ENCODE data around the gene ATP9A. TPM values are rescaled to one million over a fixed set of nuclear protein-coding genes. Genes with fewer than 3 reads are reported as not detected.

ATP9A gene
- total RNA-seq, 1 donor from 2014 or later: 23.1 TPM

DNA sequence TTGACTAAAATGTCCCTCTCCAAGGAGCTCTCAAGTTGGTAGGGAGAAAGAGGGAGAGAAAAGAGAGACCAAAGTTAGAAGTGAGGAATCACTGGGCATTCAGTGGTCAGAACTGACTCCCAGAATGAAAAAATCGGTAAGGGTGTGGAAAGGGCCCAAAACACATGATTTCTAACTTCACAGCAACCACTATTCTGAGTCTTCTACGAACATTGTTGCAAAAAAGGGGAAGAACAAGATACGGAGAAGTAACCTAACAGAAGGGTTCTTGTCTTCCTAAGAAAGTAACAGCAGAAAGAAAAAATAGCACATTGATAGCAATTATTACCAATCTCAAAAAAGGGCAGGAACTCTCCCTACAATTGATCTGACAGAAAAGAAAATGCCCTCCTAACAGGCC is 65.6 kb downstream of the ATP9A start:
- intact Hi-C loops (cut with DNase I): no loop called here
- H3K4me1 ChIP-seq: peaks cover 2% of the 10 kb centered on the region
- TF ChIP-seq, protein P1, sequence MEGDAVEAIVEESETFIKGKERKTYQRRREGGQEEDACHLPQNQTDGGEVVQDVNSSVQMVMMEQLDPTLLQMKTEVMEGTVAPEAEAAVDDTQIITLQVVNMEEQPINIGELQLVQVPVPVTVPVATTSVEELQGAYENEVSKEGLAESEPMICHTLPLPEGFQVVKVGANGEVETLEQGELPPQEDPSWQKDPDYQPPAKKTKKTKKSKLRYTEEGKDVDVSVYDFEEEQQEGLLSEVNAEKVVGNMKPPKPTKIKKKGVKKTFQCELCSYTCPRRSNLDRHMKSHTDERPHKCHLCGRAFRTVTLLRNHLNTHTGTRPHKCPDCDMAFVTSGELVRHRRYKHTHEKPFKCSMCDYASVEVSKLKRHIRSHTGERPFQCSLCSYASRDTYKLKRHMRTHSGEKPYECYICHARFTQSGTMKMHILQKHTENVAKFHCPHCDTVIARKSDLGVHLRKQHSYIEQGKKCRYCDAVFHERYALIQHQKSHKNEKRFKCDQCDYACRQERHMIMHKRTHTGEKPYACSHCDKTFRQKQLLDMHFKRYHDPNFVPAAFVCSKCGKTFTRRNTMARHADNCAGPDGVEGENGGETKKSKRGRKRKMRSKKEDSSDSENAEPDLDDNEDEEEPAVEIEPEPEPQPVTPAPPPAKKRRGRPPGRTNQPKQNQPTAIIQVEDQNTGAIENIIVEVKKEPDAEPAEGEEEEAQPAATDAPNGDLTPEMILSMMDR (IDR thresholded peaks at IDR 0.05): no peak

DNA sequence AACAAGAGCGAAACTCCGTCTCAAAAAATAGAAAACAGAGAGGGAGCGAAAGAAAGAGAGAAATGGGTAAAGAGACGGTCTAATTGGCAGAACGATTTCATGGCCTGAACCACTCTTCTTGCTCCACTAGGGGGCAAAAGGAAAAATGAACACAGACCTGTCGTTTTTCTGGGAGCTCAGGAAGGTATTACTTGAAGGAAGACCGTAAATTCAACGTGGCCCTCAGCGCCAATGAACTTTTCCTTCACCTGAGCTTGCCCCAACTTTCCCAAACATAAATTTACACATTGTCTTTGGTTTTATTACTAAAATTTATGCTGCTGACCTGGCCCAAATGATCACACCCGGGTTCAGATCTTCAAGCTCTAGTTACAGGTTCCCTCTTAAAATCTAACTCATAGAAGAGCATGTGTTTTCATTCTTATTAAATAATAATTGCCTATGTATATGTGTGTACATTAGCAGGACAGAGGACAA is 67.3 kb downstream of the ATP9A start:
- intact Hi-C loops (cut with DNase I): no loop called here
- DNase-seq (no peak), ATAC-seq (peak in 1 of 2 donors; percentile 65)
- Histone ChIP-seq H3K9me3 (no peaks in the 10 kb centered on the region), H3K4me1 (peaks cover 17% of the 10 kb centered on the region), H3K4me3 (no peak overlapping the region), H3K27ac (no peak overlapping the region), H3K36me3 (no peaks in the 10 kb centered on the region), H3K27me3 (ENCODE audit: low read depth) (no peaks in the 10 kb centered on the region)
- TF ChIP-seq, protein P1 (IDR thresholded peaks at IDR 0.05): peak; percentile 62

More for the DNA sequence above, 65.6 kb downstream of the ATP9A start:
- Histone ChIP-seq H3K4me3 (no peak overlapping the region), H3K36me3 (no peaks in the 10 kb centered on the region), H3K27ac (no peak overlapping the region), H3K27me3 (ENCODE audit: low read depth) (no peaks in the 10 kb centered on the region), H3K9me3 (no peaks in the 10 kb centered on the region)
- ATAC-seq: no peak
- no peak for DNase-seq

DNA sequence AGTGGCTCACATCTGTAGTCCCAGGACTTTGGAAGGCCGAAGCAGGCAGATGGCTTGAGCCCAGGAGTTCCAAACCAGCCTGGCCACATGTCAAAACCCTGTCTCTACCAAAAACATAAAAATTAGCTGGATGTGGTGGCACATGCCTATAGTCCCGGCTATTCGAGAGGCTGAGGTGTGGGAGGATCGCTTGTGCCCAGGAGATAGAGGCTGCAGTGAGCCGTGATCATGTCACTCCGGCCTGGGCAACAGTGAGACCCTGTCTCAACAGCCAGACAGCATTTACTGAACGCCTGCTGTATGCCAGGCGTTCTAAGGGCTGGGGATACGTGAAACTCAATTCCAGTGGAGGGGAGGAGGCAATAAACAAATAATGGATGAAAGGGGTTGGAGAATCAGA is 69.9 kb downstream of the ATP9A start:
- no peak overlapping the region for H3K27ac ChIP-seq
- peaks cover 23% of the 10 kb centered on the region for H3K4me1 ChIP-seq
- DNase-seq (no peak), ATAC-seq (no peak)
- no peaks in the 10 kb centered on the region for H3K27me3 ChIP-seq (ENCODE audit: low read depth)
- intact Hi-C loops (cut with DNase I): no loop called here
- H3K4me3 ChIP-seq: no peak overlapping the region
- peaks cover 4% of the 10 kb centered on the region for H3K36me3 ChIP-seq
- no peaks in the 10 kb centered on the region for H3K9me3 ChIP-seq
- TF ChIP-seq, protein P1 (IDR thresholded peaks at IDR 0.05): no peak

DNA sequence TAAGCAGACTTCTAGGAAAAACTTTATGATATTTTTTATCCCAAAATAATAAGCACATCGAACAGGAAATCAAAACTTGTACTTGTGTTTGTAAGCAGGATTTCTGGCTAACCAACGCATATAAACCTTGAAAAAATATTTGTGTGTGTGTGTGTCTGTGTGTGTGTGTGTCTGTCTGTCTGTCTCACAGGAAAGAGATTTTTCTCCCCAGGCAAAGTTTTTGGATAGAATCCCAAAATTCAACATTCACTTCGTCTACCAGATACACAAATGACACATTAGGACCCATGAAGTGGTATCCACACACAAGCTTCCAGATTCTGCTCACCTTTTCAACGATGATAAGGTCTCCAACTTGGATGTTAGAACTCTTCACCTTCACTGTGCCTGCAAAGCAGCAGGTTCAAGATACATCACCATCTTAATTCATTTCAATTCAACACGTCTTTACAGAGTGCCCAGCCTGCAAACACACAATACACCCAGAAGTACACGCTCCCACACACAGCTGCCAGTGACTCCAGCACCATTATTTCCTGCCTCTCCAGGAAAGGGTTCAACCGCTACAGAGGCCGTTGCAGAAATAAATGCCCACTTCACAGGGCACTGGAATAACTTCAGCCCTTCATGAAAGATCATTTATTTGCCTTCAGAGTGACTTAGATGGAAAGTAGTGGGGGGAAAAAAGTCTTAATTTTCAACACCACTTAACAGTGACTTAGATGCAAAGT is 70.9 kb downstream of the ATP9A start:
- intact Hi-C loops (cut with DNase I): no loop called here
- DNase-seq (no peak), ATAC-seq (peak in 1 of 2 donors; percentile 14)
- Histone ChIP-seq H3K27ac (no peak overlapping the region), H3K4me1 (peaks cover 23% of the 10 kb centered on the region), H3K36me3 (peaks cover 4% of the 10 kb centered on the region), H3K4me3 (no peak overlapping the region), H3K9me3 (no peaks in the 10 kb centered on the region), H3K27me3 (ENCODE audit: low read depth) (no peaks in the 10 kb centered on the region)
- TF ChIP-seq, protein P1 (IDR thresholded peaks at IDR 0.05): no peak

DNA sequence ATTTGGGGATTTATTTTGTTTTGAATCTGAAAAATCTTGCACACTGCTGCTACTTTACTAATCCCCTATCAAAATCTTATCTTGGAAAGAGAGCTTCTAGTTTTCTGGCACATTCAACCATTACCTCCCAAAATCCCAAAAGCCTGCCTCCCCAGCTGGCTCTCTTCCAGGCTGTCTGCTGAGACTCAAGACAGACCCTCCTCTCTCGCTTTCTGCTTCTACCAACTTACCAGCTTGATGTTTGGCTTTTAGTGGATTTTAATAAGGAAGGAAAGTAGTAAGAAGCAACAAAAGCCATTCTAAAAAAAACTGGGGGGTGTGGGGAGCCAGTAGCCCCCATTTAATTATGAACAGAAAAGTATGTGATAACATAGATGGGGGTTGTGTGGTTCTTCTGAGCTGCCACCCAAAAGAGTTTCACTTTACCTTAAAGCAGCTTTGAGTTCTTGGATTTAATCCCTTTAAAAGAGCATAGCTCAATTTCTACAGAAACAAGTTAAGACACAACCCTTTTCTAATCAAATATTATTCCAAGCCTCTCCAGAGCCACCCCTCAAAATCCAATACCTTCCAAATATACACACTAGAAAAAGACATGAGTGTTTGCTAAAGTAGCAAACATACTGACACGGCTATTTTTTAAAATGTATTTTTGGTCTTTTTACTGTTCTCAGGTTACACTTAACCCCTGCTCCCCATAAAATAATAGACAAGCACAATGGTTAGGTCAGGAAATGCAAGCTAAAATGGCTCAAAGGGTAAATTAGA is 71.7 kb downstream of the ATP9A start:
- Histone ChIP-seq H3K27ac (peak overlapping the region; percentile 8), H3K27me3 (ENCODE audit: low read depth) (no peaks in the 10 kb centered on the region), H3K4me3 (peak overlapping the region; percentile 3), H3K36me3 (peaks cover 4% of the 10 kb centered on the region), H3K9me3 (no peaks in the 10 kb centered on the region), H3K4me1 (peaks cover 23% of the 10 kb centered on the region)
- peak; percentile 59 to 71 for ATAC-seq
- DNase-seq: no peak
- intact Hi-C loops (cut with DNase I): no loop called here
- TF ChIP-seq, protein P1 (IDR thresholded peaks at IDR 0.05): no peak

All from lower lobe of right lung (tissue), 2 donors.